ENCODE measurements around the gene NOC2L.
A peak's percentile ranks its signal among the peaks of the same experiment; 100 is the strongest.
"Not testable (repeated sequence)": the region's sequence is repeated elsewhere in the genome, so short reads cannot be mapped to it uniquely, and the experiment has no call there.

The NOC2L gene

DNA sequence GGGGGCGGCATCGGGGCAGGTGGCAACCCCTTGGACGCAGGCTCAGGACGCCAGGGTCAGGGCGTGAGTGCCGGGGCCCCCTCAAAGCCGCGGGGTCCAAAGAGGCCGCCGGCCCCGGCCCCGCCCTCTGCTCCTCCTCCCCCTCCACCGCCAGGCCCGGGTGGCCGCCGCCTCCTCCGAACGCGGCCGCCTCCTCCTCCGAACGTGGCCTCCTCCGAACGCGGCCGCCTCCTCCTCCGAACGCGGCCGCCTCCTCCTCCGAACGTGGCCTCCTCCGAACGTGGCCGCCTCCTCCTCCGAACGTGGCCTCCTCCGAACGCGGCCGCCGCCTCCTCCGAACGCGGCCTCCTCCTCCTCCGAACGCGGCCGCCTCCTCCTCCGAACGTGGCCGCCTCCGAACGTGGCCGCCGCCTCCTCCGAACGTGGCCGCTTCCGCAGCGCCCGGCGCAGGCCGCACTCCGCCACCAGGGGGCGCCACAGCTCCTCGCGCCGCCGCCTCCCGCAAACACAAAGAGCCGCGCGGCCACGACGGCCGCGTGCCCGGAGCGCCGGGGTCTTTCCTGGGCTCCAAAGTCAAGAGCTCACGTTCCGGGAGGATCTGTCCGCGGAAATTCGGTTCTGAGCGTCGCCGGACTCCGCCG, 54.6 kb downstream of the NOC2L start:
- H3K4me3 Mint-ChIP-seq, result peak overlapping the region; percentile 75
- no peaks in the 10 kb centered on the region for H3K36me3 Mint-ChIP-seq
- ATAC-seq (ENCODE audit: low read depth) (peak; percentile 77), DNase-seq (ENCODE audit: low spot score in 2 of 2) (peak; percentile 83 to 94)
- H3K27me3 Mint-ChIP-seq, result peaks cover 29% of the 10 kb centered on the region
- H3K4me1 Mint-ChIP-seq, result peaks cover 12% of the 10 kb centered on the region
- H3K27ac Mint-ChIP-seq, result no peak overlapping the region
- H3K9me3 Mint-ChIP-seq, result no peaks in the 10 kb centered on the region

DNA sequence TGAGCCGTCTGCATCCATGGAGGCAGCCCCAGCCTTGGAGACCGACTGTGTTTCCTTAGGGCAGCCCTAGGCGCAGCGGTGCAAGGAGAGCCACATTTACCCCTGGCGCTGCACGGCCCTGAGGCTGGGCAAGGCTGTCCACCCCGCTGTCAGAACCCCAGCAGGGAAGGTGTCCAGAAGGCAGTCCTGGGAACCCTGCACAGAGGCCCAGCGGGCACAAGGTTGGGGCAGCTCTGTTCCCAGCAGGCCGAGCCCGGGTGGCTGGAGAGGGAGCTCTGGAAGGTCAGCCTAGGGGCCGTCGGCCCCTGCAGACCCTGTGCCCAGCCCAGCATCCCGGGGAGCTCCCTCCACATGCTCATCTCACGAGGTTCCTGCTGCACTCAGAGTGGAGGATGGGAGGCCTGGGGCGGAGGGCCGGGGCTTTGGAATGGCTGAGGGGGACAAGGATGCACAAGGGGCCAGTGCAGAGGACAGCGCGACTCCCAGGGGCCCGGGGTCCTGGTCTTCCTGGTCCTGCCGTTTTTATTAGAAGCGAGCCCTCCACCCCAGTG, 55.3 kb downstream of the NOC2L start:
- ATAC-seq (ENCODE audit: low read depth) (no peak), DNase-seq (ENCODE audit: low spot score in 2 of 2) (peak in 1 of 2 donors; percentile 15)
- Mint-ChIP-seq H3K9me3 (no peaks in the 10 kb centered on the region), H3K27me3 (peaks cover 30% of the 10 kb centered on the region), H3K4me3 (peak overlapping the region; percentile 43), H3K27ac (no peak overlapping the region), H3K4me1 (peaks cover 14% of the 10 kb centered on the region), H3K36me3 (no peaks in the 10 kb centered on the region)

DNA sequence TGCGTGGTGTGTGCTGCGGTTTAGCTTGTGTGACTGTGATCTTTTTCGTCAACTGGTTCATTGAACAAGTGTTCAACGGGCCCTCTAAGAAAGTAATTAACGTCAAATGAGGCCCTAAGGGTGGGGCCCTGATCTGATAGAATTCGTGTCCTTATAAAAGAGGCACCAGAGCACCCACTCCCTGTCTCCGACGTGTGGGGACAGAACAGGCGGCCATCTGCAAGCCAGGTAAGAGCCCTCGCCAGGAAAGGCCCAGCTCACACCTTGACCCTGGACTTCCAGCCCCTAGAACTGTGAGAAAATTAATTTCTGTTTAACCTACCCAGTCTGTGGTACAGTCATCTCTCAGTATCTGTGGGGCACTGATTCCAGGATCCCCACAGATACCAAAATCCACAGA, 55.8 kb downstream of the NOC2L start:
- Mint-ChIP-seq H3K9me3 (no peaks in the 10 kb centered on the region), H3K4me3 (peak overlapping the region; percentile 24), H3K36me3 (no peaks in the 10 kb centered on the region), H3K27ac (no peak overlapping the region), H3K27me3 (peaks cover 34% of the 10 kb centered on the region), H3K4me1 (peaks cover 18% of the 10 kb centered on the region)
- ATAC-seq (ENCODE audit: low read depth), result no peak
- no peak for DNase-seq (ENCODE audit: low spot score in 2 of 2)

DNA sequence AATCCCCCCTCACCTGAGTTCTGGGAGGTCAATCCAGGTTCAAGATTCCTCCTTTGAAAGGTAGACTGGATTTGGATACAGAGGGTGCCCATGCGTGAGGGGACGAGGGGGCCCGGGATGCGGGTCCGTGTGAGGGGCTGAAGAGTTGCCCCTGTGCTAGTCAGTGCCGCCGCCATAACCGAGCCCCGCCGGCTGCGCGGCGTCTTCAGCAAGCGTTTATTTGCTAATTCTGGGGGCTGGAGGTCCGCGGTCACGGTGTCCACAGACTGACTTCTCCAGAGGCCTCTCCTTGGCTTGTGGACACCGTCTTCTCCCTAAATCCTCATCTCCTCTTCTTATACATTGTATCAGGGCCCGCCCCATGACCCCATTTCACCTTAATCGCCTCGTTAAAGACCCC, 56.3 kb downstream of the NOC2L start:
- Mint-ChIP-seq H3K36me3 (no peaks in the 10 kb centered on the region), H3K27ac (no peak overlapping the region), H3K27me3 (peaks cover 33% of the 10 kb centered on the region), H3K4me1 (peaks cover 19% of the 10 kb centered on the region), H3K4me3 (no peak overlapping the region), H3K9me3 (no peaks in the 10 kb centered on the region)
- ATAC-seq (ENCODE audit: low read depth), result no peak
- DNase-seq (ENCODE audit: low spot score in 2 of 2), result no peak

DNA sequence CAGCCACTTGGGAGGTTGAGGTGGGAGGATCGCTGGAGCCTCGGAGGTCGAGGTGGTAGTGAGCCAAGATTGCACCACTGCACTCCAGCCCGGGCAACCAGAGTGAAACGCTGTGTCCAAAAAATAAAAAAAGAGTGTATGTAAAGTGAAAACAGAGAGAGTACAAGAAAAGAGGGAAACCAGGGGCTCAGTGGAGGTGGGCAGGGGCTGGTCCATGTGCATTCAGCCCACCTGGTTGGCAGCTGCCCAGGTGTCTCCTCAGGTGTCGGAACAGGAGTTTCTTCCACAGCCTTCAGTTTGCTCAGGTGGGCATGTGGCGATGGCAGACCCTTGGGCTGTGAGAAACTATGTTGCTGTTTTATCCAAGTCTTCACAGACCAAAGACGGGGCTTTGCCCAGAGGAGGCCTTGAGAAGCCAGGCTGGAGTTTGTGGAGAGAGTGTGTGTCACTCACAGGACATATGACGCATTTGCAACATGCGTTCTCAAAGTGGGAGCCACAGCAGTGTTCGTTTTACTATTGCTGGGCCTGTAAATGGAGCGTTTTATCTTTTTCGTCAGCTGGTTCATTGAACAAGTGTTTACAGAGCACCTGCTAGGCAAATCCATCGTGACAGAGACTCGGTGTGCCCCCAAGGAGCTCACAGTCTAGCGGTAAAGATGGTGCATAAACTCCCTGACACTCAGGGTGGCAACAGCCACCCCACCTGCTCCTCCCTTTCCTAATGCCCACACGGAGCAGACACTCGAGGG, 57.8 kb downstream of the NOC2L start:
- Mint-ChIP-seq H3K36me3 (no peaks in the 10 kb centered on the region), H3K27me3 (peaks cover 28% of the 10 kb centered on the region), H3K27ac (no peak overlapping the region), H3K4me3 (no peak overlapping the region), H3K4me1 (peaks cover 12% of the 10 kb centered on the region), H3K9me3 (no peaks in the 10 kb centered on the region)
- ATAC-seq (ENCODE audit: low read depth) (no peak), DNase-seq (ENCODE audit: low spot score in 2 of 2) (no peak)

DNA sequence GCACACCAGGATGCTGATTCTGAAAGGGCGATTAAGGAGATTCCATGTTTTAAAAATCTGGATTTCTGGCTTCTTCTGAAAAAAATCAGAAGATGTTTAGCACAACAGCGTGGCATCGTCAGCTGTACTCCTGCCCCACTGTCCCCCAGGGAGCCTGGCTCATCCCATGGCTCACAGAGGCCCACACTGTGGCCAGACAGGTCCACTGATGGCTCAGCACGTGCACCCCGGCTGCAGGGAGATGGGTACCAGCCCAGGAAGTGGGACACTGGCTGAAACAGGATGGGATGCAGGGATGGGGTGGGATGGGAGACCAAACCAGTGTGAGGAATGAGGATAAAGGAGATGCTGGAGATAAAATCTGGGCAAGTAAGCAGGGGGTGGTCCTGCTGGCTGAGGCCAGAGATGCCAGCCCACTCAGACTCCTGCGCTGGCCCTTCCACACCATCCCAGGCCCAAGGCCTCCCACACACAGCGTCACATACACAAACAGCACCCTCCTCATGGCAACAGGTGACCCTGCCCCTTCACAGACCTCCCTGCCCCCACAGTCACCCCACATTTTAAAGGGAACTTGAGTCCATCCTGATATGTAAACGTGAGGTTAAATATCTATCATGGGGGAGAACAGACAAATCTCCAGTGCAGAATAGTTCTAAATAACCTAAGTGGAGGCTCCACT, 59.3 kb downstream of the NOC2L start:
- Mint-ChIP-seq H3K27ac (no peak overlapping the region), H3K4me1 (peaks cover 6% of the 10 kb centered on the region), H3K27me3 (peaks cover 23% of the 10 kb centered on the region), H3K4me3 (no peak overlapping the region), H3K36me3 (no peaks in the 10 kb centered on the region), H3K9me3 (no peaks in the 10 kb centered on the region)
- DNase-seq (ENCODE audit: low spot score in 2 of 2) (no peak), ATAC-seq (ENCODE audit: low read depth) (no peak)

DNA sequence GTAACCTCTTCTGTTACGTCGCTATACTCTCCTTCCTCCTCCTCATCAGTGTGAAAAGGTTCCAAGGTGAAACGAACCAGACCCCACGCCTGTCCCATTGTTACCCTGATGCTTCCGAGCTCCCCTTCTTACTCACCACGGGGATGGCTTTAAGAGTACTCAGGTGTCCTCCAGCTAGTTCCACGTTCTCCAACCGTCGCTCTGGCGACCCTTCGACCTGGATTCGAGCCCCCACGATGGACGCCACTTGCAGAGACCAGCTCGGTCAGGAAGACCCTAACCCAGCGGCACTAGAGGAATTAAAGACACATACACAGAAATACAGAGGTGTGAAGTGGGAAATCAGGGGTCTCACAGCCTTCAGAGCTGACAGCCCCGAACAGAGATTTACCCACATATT, 61.1 kb downstream of the NOC2L start:
- H3K27me3 Mint-ChIP-seq, result peaks cover 22% of the 10 kb centered on the region
- not testable (repeated sequence) for ATAC-seq (ENCODE audit: low read depth); DNase-seq (ENCODE audit: low spot score in 2 of 2); H3K9me3 Mint-ChIP-seq; H3K4me3 Mint-ChIP-seq; H3K27ac Mint-ChIP-seq; H3K36me3 Mint-ChIP-seq; H3K4me1 Mint-ChIP-seq

DNA sequence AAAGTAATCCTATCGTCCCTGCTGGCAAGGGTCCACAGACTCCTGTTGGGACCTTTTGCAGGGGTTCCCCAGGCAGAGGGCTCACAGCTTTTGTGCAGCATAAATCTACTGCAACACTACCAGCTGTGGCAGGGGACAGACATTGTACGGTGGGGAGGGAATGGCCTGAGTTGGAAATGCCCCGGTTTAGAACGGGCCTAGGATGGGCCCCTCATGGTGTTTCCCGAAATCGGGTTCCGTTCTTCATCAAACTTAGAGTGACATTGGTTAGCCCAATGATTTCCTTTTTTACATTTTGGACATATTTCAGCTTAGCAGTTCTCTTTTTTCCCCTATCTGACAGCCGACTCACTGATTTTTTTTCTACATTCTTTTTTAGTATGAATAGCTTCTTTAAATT, 61.8 kb downstream of the NOC2L start:
- Mint-ChIP-seq H3K27ac (no peak overlapping the region), H3K27me3 (peaks cover 21% of the 10 kb centered on the region), H3K9me3 (no peaks in the 10 kb centered on the region), H3K4me1 (peaks cover 6% of the 10 kb centered on the region), H3K36me3 (no peaks in the 10 kb centered on the region), H3K4me3 (no peak overlapping the region)
- DNase-seq (ENCODE audit: low spot score in 2 of 2) (peak in 1 of 2 donors; percentile 9), ATAC-seq (ENCODE audit: low read depth) (no peak)

Measured in memory B cell (primary cell).